GM12875 (cell line): ENCODE results near the gene ZNF12.

Experiments
- H3K4me3 ChIP-seq: one replicate; pipeline ENCODE4 v1.5.1; 2011; ENCODE audit warnings: low read depth, low read length, control low read depth
- CTCF ChIP-seq: IDR thresholded peaks from 2 replicates; pipeline ENCODE4 v1.5.1; 2011; ENCODE audit warnings: low read depth, mild to moderate bottlenecking, control low read depth, inconsistent platforms, low read length, moderate library complexity, borderline replicate concordance; ENCODE audit not compliant: insufficient read depth

The ZNF12 gene

GRCh38 chr7:6648066-6648814 lies 58.5 kb downstream of the ZNF12 start:
- no peak for TF ChIP-seq CTCF
- no peak overlapping the region for H3K4me3 ChIP-seq

- TF ChIP-seq CTCF: no peak
- no peak overlapping the region for H3K4me3 ChIP-seq
Measured at GRCh38 chr7:6647541-6647940, 59.2 kb downstream of the ZNF12 start.

- no peak for TF ChIP-seq CTCF
- H3K4me3 ChIP-seq: no peak overlapping the region
Measured at GRCh38 chr7:6647080-6647479, 59.7 kb downstream of the ZNF12 start.

- no peak for TF ChIP-seq CTCF
- H3K4me3 ChIP-seq: no peak overlapping the region
Measured at GRCh38 chr7:6646465-6646864, 60.3 kb downstream of the ZNF12 start.

- H3K4me3 ChIP-seq: no peak overlapping the region
- TF ChIP-seq CTCF: no peak
Measured at GRCh38 chr7:6644728-6645127, 62.0 kb downstream of the ZNF12 start.

GRCh38 chr7:6643915-6644625 lies 62.7 kb downstream of the ZNF12 start:
- TF ChIP-seq CTCF: no peak
- no peak overlapping the region for H3K4me3 ChIP-seq
